Effector CD4-positive, alpha-beta T cell (primary cell): Measurements from ENCODE around the gene WDR11.

Experiments
- DNase-seq: peaks from one replicate; pipeline ENCODE4 v3.0.0-alpha.2; 2020
- total RNA-seq: gene quantifications from one replicate; lab custom pipeline; 2026; lab: John Stamatoyannopoulos, UW

WDR11 gene
- total RNA-seq: 69.0 reads per million, percentile 75 among the genes with 10 or more reads in this experiment

DNA sequence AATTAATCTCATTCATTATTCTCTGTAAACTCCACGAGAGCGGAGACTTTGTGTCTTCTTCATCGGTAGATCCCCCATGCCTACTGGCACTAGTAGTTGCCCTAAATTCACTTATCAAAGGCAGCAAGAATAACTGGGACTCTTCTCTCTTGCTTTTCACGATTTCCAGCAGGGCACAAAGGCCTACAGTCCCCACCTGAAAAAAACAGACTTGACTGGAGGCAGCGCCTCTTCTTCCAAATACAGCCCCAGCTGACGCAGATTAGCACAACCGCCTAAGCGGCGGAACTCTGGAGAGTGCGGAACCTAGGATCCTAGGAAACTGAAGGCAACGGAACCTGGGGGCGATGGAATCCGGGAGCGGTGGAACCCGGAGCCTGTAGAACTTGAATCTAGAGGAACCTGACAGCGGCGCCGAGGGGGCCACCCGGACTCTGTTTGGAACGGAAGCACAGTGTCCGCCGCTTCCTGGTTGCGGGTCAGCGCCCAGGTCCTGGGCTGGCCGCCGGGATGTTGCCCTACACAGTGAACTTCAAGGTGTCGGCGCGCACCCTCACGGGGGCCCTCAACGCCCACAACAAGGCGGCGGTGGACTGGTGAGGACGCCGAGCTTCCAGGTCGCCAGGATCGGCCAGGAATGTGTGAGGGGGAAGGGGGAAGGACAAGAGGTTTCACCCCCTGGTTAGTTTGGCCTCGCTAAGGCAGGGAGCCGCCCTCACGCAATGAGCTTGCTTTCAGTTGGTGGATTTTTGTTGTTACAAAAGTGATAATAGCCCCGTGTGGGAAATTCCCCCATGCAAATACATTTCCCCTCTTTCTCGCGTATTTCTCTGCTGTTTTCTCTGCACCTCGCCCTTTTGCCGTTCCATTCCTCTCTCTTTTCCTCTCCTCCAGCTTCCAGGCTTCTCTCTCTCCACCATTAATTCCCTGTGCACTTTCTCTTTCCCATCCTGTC is at the start of gene WDR11:
Gene WDR11, plus strand, starts transcription at position 452 of the 955 bp plus-strand sequence. Its CDS starts 59 bp downstream, at position 511.
- peak; percentile 43 for DNase-seq

- no peak for DNase-seq
Observed at GRCh38 chr10:120802935-120803334, 48.2 kb upstream of the WDR11 start.

GRCh38 chr10:120803972-120804371 is 47.2 kb upstream of the WDR11 start:
- DNase-seq: no peak

DNA sequence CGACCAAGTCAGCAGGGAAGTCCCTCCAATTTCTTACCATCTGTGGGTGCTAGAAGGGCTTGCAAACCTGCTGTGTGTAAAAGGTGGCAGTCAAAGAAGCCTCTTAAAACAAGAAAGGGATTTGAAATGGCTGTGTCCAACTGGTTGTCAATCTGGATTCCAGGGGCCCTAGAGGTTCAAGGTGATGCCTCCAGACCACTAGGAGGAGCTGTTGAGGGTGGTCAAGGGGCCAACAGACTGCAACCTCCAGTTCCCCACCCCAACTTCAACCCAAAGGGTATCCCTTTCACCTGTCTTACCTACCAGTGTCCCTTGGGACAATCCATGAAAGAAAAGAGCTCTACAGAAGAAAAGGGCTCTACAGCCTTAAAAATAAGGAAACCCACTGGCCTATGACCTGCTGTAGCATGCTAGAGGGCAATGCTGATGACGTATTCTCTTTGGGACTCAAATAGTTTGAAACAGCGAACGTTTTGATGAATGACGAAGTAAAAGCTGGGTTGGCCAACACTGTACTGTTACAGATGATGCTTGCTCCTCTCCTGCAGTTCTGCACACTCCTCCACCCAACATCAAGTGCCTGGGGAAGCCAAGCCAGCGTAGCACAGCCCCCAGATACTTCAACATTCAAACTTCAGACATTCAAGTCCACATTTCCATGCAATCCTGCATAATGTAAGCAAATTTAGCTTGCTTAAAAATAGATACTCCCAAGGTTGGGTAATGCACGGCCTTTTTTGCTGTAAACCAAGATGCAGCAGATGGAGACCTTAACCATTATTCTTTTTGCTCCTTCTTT is 45.9 kb upstream of the WDR11 start:
- no peak for DNase-seq

- DNase-seq: no peak
Observed at GRCh38 chr10:120806081-120806480, 45.1 kb upstream of the WDR11 start.

DNA sequence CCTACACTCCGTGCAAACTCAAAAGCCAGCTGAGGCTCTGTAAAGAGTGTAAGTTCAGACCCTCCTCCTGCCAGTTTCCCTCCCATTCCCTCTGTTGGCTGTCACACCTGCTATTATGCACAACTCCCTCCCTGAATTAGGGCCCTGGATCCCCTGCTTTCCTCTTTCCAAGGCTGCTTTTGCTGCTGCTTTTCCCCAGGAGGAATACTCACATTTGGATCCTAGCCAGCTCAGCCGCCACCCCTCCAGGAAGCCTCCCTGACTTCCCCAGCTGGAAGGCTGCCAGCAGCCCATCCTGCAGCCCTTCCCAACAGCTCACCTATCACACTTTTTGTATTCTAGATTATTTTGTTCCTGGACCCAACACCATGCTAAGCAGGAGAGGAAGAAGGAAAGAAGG is 40.9 kb upstream of the WDR11 start:
- DNase-seq: no peak

- DNase-seq: no peak
Observed at GRCh38 chr10:120813085-120813484, 38.1 kb upstream of the WDR11 start.

DNA sequence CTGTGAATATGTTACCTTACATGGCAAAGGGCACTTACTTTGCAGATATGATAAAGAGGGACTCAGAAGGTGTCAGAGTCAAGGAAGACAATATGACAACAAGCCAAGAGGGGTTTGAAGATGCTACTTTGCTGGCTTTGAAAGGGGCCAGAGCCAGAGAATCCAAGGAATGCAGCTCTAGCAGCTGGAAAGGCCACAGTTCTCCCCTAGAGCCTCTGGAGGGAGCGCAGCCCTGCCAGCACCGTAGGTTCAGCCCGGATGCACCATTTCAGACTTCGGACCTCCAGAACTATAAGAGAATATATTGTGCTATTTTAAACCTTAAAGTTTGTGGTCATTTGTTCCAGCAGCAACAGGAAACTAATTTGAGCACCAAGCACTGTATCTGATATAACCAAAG is 32.9 kb upstream of the WDR11 start:
- no peak for DNase-seq

GRCh38 chr10:120819366-120819765 is 31.8 kb upstream of the WDR11 start:
- no peak for DNase-seq

DNA sequence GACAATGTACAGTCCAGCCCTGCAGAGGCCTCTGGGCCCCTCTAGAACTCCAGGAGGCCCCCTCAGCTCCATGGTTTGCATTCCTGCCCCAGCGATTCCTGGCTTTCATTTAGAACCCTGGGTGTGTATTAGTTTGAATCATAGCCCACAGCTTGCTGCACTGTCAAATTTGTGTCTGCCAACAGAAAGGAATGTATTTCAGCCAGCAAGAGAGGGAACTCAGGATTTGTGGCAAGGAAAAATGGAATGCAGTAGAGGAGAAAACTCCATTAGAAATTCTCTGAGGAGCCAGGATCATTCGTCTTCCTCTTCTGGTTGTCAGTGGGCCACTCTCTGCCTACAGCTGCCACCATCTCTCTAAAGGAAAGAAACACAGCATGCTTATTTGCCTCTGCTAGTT is 27.9 kb upstream of the WDR11 start:
- DNase-seq: no peak

DNA sequence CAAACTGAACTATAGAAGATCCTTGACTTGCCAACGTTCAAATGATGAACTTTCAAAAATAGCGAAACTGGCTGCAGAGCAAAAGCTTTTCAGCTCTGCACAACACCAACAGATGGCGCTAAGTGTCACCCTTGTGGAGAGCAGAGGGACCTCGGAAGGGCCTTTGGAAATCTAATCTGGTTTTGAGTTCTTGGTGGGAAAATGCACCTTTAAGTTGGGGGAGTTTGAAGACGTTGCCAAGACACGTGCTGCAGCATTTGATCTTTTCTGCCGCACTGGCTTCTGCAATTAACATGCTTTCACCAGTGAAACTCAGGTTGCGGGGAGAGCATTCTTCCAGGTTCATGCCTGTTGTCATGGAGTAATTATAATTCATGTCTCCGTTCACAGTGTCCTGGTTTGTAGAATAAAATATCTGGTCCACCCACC is 26.3 kb upstream of the WDR11 start:
- no peak for DNase-seq

GRCh38 chr10:120825878-120826769 is 25.0 kb upstream of the WDR11 start:
- DNase-seq: no peak

GRCh38 chr10:120827251-120827875 is 23.8 kb upstream of the WDR11 start:
- no peak for DNase-seq

- DNase-seq: no peak
Observed at GRCh38 chr10:120828763-120829319, 22.3 kb upstream of the WDR11 start.

- DNase-seq: no peak
Observed at GRCh38 chr10:120832106-120832505, 19.1 kb upstream of the WDR11 start.

DNA sequence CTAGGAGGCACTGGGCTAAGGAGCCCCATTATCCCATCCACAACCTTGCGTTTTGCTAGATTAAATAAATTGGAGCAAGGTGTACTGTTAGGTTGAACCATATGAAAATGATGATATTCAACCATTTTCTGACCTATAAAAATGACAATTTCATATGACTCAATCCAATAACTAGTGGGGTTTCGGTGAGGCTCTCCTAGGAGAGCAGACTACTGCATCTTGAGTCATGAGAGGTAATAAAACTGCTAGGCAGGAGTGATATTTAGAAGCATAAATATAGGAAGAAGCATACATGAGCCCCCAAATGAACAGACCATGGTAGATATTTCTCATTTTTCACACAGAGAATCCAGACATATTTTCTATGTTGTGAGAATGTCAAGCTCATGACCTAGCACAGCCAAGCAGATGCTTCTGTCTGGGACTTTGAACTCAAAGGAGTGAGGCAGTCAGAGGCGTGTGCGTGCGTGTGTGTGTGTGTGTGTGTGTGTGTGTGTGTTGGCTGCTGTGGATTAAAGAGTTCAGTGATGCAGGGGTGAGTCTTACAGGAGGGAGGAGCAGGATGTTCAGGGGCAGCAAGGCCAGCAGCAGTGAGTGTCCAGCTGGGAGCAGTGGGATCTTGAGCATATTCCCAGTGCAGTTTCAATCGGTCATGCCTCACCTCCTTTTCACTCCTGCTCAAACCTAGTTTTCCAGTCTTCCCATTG is 17.8 kb upstream of the WDR11 start:
- no peak for DNase-seq

GRCh38 chr10:120835603-120836002 is 15.6 kb upstream of the WDR11 start:
- DNase-seq: no peak

DNA sequence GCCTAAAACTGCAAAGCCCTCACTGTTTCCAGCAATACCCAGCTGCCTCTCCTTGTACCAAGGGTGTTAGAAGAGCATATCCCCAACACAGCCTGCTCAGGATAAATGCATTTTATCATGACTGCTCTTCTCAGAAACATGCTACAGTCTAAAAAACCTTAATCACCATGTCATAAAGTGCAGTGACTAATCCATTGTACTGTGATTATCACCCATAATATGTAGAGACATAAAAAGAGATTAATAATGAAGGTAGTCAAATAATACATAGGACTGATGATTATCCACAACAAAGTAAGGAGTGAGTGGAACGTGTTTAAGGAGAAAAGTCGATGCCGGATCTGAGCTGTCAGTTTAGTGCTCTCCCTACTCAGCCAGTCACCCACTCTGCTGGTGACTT is 12.2 kb upstream of the WDR11 start:
- DNase-seq: no peak

DNA sequence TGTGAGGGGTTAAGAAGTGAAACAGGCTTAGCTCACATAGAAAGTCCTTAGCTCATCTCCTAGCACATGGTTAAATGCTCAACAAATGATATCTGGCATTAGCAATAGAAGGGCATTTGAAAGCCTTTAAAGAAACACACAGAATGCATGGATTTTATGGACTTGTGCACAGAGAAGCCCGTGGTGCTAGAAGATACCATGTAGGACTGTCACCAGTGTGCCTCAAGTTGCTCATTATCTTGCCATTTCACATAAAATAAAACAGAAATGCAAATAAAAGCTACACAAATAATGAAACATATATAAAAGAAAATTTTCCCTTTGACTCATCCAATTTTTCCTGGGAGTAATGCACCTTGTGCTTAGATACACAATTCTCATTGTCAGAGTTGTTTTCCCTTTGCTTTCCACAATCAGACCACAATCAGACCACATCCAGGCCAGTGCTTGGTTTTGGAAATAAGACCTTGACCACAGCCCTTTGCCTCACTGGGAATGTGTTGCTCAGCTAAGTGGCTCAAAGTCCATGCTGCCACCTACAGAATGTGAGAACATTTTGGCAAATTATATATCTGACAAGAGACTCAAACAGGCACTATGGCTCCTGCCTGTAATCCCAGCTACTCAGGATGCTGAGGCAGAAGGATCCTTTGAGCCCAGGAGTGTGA is 9.5 kb upstream of the WDR11 start:
- no peak for DNase-seq

GRCh38 chr10:120854388-120854787 is 3.2 kb downstream of the WDR11 start:
- no peak for DNase-seq
